Measurements from ENCODE around the gene IMMT.

GRCh38 chr2:86160156-86160952 lies 34.9 kb downstream of the IMMT start:
- TF ChIP-seq CTCF (conservative IDR thresholded peaks at IDR 0.05; ENCODE audit: low read depth, low read length), result no peak
- no peak for TF ChIP-seq EZH2phosphoT487 (IDR thresholded peaks at IDR 0.05; ENCODE audit: borderline replicate concordance, low read length)

All from PC-3 (cell line).